HS-5 (cell line): ENCODE measurements around the gene NOM1.

Source experiments
- DNase-seq: peaks from one replicate; pipeline ENCODE4 v3.0.0-alpha.2; 2012; ENCODE audit warnings: low read depth

Gene NOM1

DNA sequence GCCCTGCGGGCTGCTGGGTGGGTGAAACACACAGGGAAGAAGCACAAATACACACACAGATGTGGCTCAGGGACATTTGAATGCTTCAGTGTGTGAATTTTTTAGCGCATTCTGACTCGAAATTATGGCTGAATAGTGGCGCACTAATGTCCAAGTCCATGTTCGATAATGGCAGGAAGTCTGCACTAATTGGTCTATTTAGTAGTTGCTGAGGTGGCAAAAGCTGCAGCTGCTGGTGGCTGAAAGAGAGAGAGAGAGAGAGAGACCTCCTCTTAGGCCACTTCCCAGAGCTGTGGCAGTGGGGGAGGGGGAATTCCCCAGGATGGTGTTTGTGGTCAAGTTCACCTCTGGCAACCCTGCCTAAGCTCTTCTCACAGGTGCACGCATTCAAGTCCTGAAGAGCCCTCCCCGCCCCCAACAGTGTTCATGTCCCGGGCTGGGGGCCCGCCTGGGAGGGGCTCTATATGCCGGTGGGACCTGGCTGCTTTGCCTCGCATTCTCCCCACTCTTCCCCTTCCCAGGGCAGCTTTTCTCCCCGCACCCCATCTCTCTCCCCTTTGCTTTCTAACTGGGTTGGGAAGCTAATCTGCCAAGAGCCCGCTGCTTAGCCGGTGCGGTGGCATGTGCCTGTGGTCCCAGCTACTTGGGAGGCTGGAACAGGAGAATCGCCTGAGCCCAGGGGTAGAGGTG is 67.0 kb downstream of the NOM1 start:
- DNase-seq = no peak

DNA sequence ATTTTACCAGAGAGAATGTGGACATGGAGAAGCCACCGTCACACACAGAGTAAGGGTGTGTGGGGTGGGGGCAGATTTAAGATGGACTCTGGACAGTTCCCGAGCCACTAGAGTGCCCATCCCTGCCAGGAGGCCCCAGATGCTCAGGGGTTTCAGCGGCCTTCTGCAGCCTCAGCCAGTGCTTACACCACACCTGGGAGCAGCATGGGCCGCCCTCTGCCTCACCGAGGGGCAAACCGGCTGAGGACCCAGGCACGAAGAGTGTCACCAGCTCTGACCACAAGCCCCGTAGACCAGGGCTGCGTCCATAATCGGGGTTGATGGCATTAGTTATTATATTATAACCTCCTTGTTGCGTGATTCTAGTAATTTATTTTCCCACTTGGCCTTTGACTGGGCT is 67.6 kb downstream of the NOM1 start:
- DNase-seq = no peak

DNA sequence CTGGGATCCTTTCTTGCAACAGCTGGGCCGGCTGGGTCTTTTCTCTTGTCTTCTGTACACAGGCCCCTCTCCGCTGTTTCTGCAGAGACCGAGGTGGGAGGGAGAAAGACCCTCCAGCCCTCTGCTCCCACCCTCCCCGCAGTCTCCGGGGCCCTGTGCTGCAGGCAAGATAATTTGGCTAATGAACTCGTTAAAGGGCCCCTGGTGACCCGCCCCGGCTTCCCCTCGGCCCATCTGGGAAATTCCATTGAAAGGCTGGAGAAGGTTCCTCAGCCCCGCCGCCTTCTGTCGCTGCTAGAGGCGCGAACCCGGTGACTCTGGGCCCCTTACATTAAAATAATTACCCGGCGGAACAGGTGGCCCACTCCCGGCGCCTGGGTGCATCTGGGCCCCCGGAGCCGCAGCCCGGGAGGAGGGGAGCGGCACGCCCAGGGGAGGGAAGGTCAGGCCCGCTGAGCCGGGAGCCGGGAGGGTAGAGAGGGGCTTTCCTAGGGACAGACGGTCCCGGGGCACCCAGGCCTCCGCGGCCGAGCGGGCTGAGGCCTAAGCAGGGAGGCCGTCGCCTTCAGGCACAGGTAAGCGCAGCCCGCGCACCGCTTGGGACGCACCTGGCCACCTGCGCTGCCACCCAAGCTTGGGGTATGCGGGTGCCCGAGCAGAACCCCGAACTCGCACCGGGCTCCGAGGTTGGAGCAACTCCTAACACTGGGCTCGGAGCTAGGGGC is 68.3 kb downstream of the NOM1 start:
- DNase-seq = no peak

DNA sequence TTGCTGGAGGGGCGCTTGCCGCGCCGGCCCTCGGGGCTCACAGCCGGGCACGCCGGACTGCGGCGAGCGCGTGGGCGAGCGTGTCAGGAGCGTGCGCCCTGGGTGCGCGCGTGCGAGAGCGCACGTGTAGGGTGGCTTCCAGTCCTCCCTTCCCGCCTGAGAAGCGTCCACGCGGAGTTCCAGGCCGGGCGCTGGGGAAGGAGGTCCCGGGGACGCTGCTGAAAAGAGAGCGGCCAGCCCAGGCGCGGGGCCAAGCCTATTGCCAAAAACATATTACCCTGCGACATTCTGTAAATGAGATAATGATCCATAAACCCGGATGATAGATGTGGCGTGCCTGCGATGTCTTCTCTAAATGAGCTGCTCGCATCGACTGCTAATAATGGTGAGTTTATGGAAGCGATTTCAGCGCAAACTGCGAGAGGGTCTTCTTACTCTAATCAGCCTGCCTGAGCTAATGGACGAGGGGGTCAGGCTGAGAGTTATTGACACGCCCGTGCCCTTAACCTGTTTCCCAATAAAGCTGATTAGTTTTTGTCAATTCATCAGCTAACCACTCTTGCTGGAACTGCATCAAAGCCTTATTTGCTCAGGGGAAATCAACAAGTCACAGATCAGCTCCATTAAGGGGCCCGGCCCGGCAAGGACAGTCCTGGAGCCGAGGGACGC is 69.0 kb downstream of the NOM1 start:
- DNase-seq = no peak

DNA sequence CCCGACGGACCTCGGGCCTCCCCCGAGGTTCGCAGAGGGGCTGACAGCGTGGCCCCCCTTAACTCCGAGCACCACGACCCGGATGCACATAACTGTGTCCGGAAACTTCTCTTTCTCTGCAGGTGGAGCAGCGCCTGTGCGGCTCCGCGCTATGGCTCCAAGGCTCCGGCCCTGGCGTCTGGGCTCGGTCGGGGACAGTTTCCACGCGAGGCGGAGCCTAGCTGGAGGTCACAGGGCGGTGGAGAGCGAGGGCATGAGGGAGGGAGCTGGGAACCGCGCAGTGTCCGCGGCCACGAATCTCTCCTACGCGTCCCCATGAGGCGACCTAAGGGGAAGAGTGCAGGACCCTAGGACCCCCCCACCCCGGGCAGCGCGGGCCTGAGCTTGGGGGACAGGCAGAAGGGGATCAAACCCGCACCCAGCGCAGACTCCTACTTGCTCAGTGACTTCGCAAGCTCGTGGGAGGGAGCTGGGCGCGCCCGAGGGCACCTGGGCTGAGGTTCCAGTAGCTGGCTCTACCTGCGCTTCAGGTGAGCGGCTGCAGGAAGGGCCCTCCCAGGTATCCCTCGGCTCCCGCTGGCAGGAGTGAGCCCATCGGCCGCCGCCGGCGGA is 69.6 kb downstream of the NOM1 start:
- no peak for DNase-seq

DNA sequence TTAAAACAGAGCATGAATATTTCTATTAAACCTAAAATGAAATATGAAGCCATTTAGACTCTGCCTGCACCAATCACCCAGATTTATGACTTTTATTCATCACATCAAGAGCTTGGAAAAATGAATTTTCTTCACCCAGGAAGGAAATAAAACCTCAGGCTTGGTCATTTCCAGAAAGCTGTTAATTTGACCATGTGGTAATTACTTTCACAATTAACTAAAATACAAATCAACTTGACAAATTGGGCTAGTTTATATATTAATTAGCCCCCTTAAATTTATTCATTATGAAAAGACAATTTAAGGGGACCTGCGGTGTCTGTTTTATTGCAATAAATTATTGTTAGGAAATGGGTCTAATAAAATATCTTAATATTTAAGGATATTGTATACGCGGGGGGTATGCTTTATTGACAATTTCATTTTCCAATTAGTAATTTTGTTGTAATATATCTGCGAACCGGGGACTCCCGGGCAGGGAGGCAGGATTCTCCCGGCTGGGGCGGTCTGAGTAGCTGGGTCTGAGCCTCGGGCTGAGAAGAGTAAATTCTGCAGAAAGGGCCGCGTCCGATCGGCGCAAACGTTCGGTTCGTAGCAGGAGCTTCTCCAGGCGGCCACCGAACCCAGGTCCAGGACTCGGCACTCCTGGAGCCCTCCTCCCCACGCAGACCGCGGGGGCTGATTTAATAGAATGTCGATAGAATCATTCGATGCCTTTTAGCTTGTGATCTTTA is 70.4 kb downstream of the NOM1 start:
- DNase-seq = no peak

DNA sequence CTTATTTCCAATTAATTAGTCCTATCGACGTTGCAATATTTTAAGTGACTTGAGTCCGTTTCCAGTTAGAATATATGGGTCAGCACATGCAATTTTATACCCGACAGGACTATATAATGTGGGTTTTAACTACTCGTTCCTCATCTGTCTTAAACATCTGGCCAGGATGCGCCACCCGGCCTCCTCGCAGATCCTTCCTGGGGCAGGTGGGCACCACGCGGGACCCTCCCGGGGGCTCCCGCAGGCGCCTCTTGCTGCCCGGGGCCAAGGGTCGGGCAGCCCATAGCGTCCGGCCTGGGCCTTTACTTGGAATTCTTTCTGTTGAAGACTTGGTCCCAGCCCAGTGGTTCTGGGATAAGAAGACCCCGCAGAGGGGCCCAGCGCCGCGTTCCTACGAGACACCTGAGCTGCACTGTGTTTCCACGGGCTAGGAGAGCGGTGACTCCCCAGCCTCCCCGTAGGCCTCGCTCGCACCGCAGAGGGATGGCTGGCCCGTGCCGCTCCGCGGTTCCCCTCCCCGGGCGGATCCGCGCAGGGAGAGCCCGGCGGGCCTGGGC is 71.1 kb downstream of the NOM1 start:
- DNase-seq = no peak

DNA sequence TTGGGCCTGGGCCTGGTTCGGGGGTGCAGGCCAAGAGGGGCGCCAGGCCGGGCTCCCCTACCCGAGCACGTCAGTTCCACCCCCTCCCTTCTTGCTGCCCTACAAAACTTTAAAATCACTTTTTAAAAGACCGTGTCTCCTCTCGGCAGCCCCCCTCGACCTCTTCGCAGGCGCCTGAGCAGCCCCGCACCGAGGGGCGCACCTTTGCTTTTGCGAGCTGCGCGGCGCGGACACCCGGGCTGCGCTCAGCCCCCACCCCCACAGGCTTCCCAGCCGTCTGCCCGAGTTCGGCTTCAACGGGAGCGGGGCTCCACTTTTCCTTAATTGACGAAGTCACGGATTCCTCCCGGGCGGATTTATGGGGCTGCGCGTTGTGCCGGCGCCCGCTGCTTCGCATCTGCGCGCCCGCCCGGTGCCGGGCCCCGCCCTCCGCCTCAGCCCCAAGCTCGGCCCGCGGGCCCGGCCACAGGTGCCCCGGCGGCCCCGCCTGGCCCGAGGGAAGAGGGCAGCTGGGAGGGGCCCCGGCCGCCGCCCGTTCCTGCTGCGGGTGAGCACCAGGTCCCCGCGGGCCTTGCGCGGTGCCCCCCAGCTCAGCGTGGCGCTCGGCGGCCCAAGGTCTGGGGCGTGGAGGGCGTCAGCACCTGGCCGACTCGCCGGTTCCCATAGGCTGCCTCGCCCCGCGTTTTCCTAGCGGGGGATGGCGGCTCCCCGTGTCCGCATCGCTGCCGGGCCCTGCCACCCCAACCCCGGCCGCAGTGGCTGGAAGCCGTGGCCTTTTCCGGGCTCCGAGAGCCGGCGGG is 71.8 kb downstream of the NOM1 start:
- DNase-seq = no peak

DNA sequence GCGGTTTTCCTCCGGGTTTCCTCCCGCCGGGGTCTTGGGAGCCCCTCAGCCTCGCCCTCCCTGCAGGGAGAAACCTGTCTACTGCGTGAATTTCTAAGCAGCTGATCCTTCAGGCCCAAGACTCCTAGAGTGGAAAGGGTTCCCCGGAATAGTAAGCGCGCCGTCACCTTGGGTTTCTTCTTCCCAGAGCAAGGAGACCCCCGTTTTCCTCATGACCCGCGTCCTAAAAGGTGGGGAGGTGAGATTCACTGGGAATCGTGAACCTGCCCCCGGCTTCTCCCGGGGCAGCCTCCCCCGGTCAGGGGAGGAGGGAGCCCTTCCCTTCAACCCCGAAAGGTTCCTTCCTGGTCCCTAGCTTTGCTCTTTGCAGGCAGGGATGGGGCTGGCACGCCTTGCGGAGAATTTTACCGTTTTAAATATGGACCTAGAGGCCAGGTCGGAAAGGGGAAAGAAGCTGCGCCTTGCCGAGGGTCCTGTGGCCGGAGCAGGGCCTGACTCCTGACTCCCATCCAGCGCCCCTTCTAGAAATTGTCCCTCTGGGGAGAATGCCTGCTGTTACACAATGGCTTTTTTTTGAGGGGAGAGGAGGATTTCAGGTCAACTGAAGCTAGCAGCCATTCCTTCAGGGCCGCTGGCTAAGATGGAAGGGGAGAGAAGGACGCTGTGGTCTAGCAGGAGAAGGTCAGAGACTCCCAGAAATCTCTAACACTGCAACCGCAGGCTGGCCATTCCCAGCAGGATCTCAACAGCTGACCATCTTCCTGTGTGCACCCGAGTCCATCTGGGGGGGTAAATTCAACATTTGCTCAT is 72.6 kb downstream of the NOM1 start:
- DNase-seq = no peak
